NCI-H2171 (cell line): ENCODE results near the gene TLN1.
A peak's percentile ranks its signal among the peaks of the same experiment; 100 is the strongest.

ENCODE experiments used
- DNase-seq: peaks from one replicate; lab custom pipeline; 2025; lab: John Stamatoyannopoulos, UW

TLN1 gene

GRCh38 chr9:35732185-35732799, at the start of gene TLN1, which contains the start of gene CREB3:
Gene TLN1 (minus strand): TSS chr9:35732195. CDS start chr9:35725694, 6,501 bp downstream.
Gene CREB3 (plus strand): TSS chr9:35732666. CDS start chr9:35732773, 107 bp downstream.
- DNase-seq, result peak; percentile 96

GRCh38 chr9:35781066-35781465, 49.1 kb upstream of the TLN1 start:
- no peak for DNase-seq

DNA sequence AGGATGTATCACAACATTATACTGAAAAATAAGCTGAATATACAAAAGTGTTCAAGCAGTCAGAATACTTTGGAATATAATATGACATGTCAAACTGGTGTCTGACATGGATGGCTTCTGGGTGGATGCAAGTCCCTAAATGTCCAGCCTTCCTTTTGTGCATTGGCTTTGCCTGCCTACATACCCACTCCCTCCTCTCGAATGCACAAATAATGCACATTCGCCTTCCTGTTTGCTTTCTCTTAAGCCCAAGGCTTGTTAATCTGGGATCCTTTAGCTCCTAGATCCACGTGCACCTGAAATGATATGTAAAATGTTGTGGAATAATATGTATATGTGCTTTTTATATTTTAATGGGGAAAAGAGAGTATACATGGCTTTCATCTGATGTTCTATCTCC, 46.5 kb upstream of the TLN1 start:
- DNase-seq, result no peak

- DNase-seq, result peak; percentile 28
Observed at GRCh38 chr9:35776018-35776417, 44.0 kb upstream of the TLN1 start.

DNA sequence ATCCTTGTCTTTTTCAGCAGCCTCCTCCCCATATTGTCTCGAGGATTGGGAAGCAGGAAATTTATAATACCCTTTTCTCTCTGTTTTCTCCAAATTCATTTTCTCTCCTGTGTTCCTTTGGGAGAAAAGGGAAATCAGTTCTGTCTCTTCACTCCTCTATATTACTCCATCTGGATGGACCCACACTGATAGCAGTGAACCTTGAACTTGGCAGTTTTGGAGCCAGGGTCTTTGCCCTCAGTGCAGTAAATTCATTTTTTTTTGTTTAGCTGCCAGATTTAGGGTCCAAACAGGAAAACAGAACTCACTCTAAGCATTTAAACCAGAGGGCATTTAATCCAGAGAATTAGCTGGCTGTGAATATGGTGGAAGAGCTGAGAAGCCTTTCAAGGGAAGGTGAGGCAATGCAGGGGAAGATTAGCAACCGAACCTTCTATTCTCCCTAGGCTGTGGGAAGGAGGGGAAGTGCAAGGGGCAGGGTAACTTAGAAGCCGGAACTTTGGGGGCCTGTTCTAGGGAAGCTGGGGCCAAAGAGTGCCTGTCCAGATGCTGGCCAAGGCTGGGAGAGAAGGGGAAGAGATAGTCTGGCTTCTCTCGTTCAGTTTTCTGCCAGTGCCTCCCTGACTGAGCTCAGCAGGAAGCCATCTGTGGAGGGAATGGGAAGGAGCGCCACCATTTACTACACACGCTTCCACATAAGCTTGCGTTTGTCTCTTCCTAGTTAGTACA, 43.1 kb upstream of the TLN1 start:
- no peak for DNase-seq

GRCh38 chr9:35771943-35772342, 39.9 kb upstream of the TLN1 start:
- DNase-seq, result no peak

- no peak for DNase-seq
Observed at GRCh38 chr9:35771534-35771933, 39.5 kb upstream of the TLN1 start.

- no peak for DNase-seq
Observed at GRCh38 chr9:35771075-35771433, 39.1 kb upstream of the TLN1 start.

DNA sequence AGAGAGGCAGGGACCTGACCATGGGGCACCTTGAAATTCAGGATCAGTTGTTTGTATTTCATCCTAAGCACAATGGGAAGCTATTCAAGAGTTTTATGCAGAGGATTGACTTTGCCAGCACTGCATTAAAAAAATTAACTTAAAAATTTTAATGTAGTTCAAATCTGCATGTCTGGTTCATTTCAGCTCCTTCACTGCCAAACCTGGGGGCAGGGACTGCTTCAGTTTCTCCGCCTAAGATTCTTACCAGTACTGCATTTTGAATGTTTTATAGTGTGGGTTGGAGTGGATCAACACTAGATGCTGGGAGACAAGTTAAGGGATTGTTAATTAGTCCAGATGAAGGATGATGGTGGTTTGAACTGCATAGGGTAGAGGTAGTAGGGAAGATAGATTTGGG, 37.8 kb upstream of the TLN1 start:
- DNase-seq, result no peak

GRCh38 chr9:35767458-35767857, 35.5 kb upstream of the TLN1 start:
- no peak for DNase-seq

- DNase-seq, result no peak
Observed at GRCh38 chr9:35766997-35767396, 35.0 kb upstream of the TLN1 start.

DNA sequence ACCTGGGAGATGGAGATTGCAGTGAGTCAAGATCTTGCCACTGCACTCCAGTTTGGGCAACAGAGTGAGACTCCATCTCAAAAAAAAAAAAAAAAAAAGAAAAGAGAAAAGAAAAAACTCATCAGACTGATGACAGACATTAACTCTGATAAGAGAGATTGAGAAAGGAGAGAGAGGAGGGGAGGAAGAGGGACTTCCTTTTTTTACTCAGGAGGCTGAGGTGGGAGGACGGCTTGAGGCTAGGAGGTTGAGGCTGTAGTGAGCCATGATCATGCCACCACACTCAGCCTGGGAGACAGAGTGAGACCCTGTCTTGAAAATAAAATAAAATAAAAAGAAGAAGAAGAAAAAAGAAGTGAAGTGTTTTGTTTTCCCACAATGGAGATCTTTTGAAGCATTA, 31.8 kb upstream of the TLN1 start:
- DNase-seq, result no peak

DNA sequence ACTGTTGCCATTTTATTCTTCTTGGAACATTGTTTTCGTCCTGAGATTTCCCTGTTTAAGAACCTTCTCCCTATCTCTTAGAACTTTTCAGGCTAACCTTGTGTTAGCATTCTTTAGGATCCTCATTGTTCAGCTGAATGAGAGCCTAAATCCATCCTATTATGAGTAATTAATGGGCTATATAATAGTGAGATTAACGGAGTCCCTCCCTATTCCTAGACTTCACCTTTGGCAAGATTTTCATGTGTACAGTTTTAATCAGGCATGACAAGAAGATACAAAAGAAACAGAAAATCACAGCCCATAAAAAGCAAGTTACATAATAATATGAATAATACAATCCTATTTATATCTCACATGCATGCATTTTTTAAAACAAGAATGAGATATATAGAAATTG, 31.2 kb upstream of the TLN1 start:
- no peak for DNase-seq

GRCh38 chr9:35760651-35761050, 28.7 kb upstream of the TLN1 start:
- no peak for DNase-seq

- no peak for DNase-seq
Observed at GRCh38 chr9:35759795-35760194, 27.8 kb upstream of the TLN1 start.

DNA sequence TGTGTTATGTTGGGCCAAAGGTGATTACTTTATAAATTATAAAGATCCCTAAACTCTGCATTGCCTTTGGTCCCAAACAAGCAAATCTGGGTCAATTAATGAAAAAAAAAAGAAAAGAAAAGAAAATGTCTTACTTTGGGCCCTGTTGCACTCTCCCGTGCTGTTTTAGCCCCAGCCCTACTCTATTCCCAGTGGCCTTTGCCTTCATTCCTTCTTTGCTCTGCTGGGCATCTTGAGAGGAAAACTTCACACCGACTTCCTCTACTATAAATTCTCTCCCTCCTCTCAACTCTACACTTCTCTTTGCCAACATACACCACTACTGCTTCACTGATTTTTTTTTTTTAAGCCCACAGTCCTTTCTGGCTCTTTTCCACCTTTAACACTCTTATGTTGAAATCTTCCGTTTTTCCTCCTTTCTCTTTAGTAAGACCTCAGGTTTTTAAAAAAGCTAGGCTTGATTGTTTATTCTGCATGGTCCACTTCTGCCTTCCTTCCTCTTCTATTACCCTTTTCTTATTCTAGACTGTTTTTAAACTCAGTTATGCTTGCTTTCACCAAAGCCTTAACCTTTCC, 26.6 kb upstream of the TLN1 start:
- DNase-seq, result no peak

GRCh38 chr9:35757892-35758275, 25.9 kb upstream of the TLN1 start:
- DNase-seq, result no peak

GRCh38 chr9:35757226-35757891, 25.4 kb upstream of the TLN1 start:
- peak; percentile 38 for DNase-seq

GRCh38 chr9:35756275-35757225, 24.6 kb upstream of the TLN1 start:
- DNase-seq, result no peak

GRCh38 chr9:35755071-35755470, 23.1 kb upstream of the TLN1 start:
- DNase-seq, result no peak

DNA sequence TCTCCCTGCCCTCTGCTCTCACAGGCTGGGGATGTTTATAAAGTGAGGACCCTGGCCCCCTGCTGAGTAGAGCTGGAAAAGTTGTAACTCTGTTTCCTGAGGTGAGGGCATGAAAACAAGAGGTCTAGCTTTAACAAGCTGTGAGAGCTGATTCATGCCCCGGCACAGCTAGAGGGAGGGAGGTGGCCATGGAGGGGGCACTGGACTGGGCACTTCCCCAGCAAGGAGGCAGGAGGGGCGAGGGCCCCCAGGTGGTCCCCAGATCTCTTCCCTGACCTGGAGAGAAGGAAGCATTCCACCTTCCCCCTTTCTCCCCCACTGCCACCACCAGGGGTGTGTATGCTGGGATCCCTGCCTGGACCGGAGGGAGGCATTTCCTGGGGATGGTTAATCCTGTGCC, 22.3 kb upstream of the TLN1 start, which contains the start of gene MSMP:
TSS of gene MSMP (minus strand) at position 13 of the 400 bp plus-strand sequence. CDS start 147 bp downstream, outside the sequence.
- DNase-seq, result no peak

- no peak for DNase-seq
Observed at GRCh38 chr9:35753466-35753865, 21.5 kb upstream of the TLN1 start.
